ENCODE measurements around the gene VIPR2. TPM values are rescaled to one million over a fixed set of nuclear protein-coding genes. Genes with fewer than 3 reads are reported as not detected.

The VIPR2 gene
- total RNA-seq, 4 donors from 2014 or later: 0.53 to 2.5 (median 1.8) TPM

DNA sequence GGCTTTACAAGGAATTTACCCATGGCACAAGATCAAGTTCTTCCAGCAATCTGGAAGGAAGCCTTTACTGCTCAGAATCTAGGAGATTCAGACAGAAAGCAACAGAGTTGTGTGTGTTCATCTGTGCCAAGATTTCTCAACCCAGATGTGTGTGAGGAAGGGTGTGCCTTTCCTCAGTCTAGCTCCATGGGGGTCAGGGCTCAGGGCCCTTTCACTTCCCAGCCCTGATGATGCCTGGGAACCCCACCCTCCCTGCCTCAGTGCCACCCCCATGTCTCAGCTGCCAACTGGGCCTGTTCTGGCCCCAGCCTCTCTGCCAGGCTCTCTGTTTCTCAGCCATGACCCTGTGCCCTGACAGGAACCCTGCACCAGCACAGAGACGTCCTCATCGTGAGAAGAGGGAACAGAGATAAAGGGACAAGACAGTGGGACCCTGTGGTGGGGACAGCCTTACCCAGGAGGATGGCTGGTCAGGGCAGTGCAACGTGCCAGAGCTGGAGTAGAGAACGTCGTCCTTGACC, 102.0 kb downstream of the VIPR2 start:
- Histone ChIP-seq H3K4me1 (peaks cover 0 to 14% (median 0%) of the 10 kb centered on the region in 4 donors), H3K36me3 (no peaks in the 10 kb centered on the region), H3K4me3 (no peak overlapping the region), H3K27ac (no peak overlapping the region), H3K27me3 (no peaks in the 10 kb centered on the region), H3K9me3 (no peaks in the 10 kb centered on the region)
- no peak for TF ChIP-seq POLR2A (IDR thresholded peaks at IDR 0.05)
- TF ChIP-seq, protein P1, sequence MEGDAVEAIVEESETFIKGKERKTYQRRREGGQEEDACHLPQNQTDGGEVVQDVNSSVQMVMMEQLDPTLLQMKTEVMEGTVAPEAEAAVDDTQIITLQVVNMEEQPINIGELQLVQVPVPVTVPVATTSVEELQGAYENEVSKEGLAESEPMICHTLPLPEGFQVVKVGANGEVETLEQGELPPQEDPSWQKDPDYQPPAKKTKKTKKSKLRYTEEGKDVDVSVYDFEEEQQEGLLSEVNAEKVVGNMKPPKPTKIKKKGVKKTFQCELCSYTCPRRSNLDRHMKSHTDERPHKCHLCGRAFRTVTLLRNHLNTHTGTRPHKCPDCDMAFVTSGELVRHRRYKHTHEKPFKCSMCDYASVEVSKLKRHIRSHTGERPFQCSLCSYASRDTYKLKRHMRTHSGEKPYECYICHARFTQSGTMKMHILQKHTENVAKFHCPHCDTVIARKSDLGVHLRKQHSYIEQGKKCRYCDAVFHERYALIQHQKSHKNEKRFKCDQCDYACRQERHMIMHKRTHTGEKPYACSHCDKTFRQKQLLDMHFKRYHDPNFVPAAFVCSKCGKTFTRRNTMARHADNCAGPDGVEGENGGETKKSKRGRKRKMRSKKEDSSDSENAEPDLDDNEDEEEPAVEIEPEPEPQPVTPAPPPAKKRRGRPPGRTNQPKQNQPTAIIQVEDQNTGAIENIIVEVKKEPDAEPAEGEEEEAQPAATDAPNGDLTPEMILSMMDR (IDR thresholded peaks at IDR 0.05): no peak
- peak in 1 of 3 donors; percentile 29 for DNase-seq

DNA sequence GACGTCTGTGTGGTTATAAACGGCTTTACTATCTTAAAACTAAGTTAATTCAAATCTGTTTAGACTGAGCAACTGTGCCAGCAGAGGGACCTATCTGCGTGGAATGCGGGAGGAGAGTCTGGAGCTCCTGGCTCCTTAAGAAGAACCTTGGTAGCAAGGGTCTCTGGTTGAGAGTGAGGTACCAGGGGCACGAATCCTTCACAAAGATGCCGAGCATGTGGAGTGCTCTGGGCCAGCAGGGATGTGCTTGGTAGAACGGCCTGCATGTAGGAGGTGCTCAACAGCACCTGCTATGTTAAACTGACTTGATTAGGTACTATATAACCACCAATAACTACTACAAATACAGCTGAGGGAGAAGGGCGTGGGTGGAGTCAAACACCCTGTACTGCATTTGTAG, 102.6 kb downstream of the VIPR2 start:
- DNase-seq: no peak
- no peak overlapping the region for H3K4me3 ChIP-seq
- H3K4me1 ChIP-seq: peaks cover 0 to 17% (median 0%) of the 10 kb centered on the region in 4 donors
- no peak for TF ChIP-seq POLR2A (IDR thresholded peaks at IDR 0.05)
- TF ChIP-seq, protein P1 (IDR thresholded peaks at IDR 0.05): no peak
- H3K36me3 ChIP-seq: no peaks in the 10 kb centered on the region
- H3K9me3 ChIP-seq: no peaks in the 10 kb centered on the region
- H3K27me3 ChIP-seq: no peaks in the 10 kb centered on the region
- no peak overlapping the region for H3K27ac ChIP-seq

DNA sequence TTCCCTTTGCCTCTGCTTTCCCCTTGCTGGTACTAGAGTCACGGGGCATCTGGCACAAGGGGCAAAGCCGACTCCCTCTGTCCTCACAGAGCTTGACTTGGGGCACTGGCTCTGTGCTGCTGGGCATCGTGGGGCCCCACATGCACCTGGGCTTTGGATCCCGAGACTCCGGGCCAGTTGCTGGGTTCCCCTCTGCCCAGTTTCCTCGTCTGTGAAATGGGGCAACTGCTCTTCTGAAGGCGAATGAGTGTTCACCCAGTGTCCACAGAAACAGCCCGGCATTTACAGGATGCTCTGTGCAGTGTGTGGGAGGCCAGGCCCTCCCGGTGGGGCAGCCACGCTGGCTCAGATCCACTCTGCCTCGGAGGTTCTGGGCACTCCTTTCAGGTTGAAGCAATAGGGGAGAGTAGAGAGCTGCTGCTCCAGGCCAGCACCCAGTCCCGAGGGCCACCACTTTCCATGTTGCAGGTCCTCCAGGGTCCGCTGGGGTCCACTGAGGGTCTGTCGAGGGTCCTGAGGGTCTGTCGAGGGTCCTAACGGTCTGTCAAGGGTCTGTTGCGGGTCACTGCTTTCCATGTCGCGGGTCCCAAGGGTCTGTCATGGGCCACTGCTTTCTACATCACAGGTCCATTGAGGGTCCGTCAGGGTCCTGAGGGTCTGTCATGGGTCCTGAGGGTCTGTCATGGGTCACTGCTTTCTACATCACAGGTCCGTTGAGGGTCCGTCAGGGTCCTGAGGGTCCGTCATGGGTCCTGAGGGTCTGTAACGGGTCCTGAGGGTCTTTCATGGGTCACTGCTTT, 103.6 kb downstream of the VIPR2 start:
- TF ChIP-seq, protein P1 (IDR thresholded peaks at IDR 0.05): no peak
- no peak for TF ChIP-seq POLR2A (IDR thresholded peaks at IDR 0.05)
- Histone ChIP-seq H3K27me3 (no peaks in the 10 kb centered on the region), H3K9me3 (no peaks in the 10 kb centered on the region), H3K4me3 (no peak overlapping the region), H3K36me3 (no peaks in the 10 kb centered on the region), H3K4me1 (peaks cover 0 to 23% (median 0%) of the 10 kb centered on the region in 4 donors), H3K27ac (no peak overlapping the region)
- DNase-seq: peak in 1 of 3 donors; percentile 48

DNA sequence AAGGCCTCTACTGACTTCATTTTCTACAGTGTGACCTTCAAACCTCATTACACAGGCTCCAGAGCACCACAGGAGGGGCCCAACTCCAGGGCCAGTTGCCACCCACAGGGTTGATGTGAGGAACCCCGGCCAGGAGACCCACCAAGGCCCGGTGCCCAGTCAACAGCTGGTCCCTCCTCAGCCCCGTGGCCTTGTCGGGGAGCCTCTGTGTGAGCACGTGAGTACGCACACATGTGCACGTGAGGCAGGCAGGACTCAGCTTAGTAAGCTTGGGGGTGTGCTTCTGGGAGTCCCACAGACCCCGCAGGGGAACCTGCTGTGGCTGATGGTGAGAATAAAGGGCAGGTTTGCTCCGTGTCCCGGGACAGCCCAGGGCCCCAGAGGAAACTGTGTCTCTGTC, 104.5 kb downstream of the VIPR2 start:
- DNase-seq: no peak
- H3K27ac ChIP-seq: no peak overlapping the region

DNA sequence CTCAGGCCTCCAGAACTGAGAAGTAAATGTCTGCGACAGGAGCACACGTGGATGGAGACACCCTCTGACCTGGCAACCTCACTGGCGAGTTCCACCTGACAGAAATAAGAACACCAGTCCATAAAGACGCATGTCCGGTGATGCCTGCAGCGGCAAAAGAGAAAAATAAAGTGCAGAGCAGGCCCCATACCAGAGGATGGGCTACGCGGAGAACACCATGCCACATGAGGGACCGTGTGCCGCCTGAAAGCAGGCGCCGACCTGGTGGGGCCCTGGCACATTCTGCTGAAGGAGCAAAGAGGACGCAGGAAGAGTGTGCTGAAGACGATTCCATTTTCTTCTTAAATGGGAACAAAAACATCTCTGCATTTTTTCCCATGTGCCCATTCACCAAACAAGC, 105.0 kb downstream of the VIPR2 start:
- TF ChIP-seq, protein P1 (IDR thresholded peaks at IDR 0.05): no peak
- TF ChIP-seq POLR2A (IDR thresholded peaks at IDR 0.05): no peak
- no peak overlapping the region for H3K27ac ChIP-seq
- DNase-seq: no peak

More for the DNA sequence above, 104.5 kb downstream of the VIPR2 start:
- TF ChIP-seq, protein P1 (IDR thresholded peaks at IDR 0.05): no peak
- no peak for TF ChIP-seq POLR2A (IDR thresholded peaks at IDR 0.05)
- H3K4me3 ChIP-seq: no peak overlapping the region
- H3K27me3 ChIP-seq: no peaks in the 10 kb centered on the region
- peaks cover 0 to 23% (median 0%) of the 10 kb centered on the region in 4 donors for H3K4me1 ChIP-seq
- no peaks in the 10 kb centered on the region for H3K9me3 ChIP-seq
- H3K36me3 ChIP-seq: no peaks in the 10 kb centered on the region

More for the DNA sequence above, 105.0 kb downstream of the VIPR2 start:
- H3K4me3 ChIP-seq: no peak overlapping the region
- no peaks in the 10 kb centered on the region for H3K36me3 ChIP-seq
- H3K27me3 ChIP-seq: no peaks in the 10 kb centered on the region
- no peaks in the 10 kb centered on the region for H3K9me3 ChIP-seq
- peaks cover 0 to 23% (median 0%) of the 10 kb centered on the region in 4 donors for H3K4me1 ChIP-seq
